CD8-positive, alpha-beta memory T cell (primary cell): ENCODE results near the gene CDH26. TPM values are rescaled to one million over a fixed set of nuclear protein-coding genes. Genes with fewer than 3 reads are reported as not detected.
A peak's percentile ranks its signal among the peaks of the same experiment; 100 is the strongest.

ENCODE experiments used
- CTCF ChIA-PET: fragments of 350-600 bp; sonication (Branson Sonifier 250); formaldehyde crosslinking; loops from one replicate; lab custom pipeline; 2021; ENCODE audit warnings: antibody characterized with exemption; lab: Charles Lee
- POLR2A ChIA-PET: fragments of 350-600 bp; sonication (Branson Sonifier 250); formaldehyde crosslinking; loops from one replicate; lab custom pipeline; 2021; ENCODE audit warnings: antibody characterized with exemption; lab: Charles Lee
- DNase-seq, 5 donors: peaks; one replicate each; pipeline versions ENCODE4 v3.0.0 to v3.0.0-alpha.2; 2020 to 2022; ENCODE audit warnings: mixed read lengths in 1 of 5
- H3K27ac ChIP-seq: one replicate; pipeline ENCODE4 v1.7.0; 2013; ENCODE audit warnings: low read depth, mild to moderate bottlenecking, low read length, moderate library complexity
- H3K27me3 ChIP-seq: 2 replicates; pipeline ENCODE4 v1.7.0; 2013; ENCODE audit warnings: low read length, mild to moderate bottlenecking; ENCODE audit not compliant: insufficient read depth, poor library complexity, severe bottlenecking
- H3K36me3 ChIP-seq: 2 replicates; pipeline ENCODE4 v1.7.0; 2013; ENCODE audit warnings: mild to moderate bottlenecking, low read length, moderate library complexity; ENCODE audit not compliant: insufficient read depth
- H3K4me1 ChIP-seq: 2 replicates; pipeline ENCODE4 v1.7.0; 2013; ENCODE audit warnings: mild to moderate bottlenecking, low read length, moderate library complexity; ENCODE audit not compliant: insufficient read depth
- H3K4me3 ChIP-seq: 2 replicates; pipeline ENCODE4 v1.7.0; 2013; ENCODE audit warnings: mild to moderate bottlenecking, low read length
- H3K9me3 ChIP-seq: 2 replicates; pipeline ENCODE4 v1.7.0; 2013; ENCODE audit warnings: mild to moderate bottlenecking, low read length
- H3K27ac Mint-ChIP-seq, 8 donors: one replicate each; pipeline ENCODE4 v1.8.0; 2020 to 2021; ENCODE audit warnings: mixed read lengths in 8 of 8, mild to moderate bottlenecking in 6 of 8, inconsistent platforms in 3 of 8, moderate library complexity in 3 of 8
- H3K27me3 Mint-ChIP-seq, 2 donors: one replicate each; pipeline ENCODE4 v1.8.0; 2020 to 2021; ENCODE audit warnings: mixed read lengths in 2 of 2, mild to moderate bottlenecking in 1 of 2, moderate library complexity in 1 of 2
- H3K36me3 Mint-ChIP-seq, 3 donors: one replicate each; pipeline ENCODE4 v1.8.0; 2020 to 2021; ENCODE audit warnings: mixed read lengths in 3 of 3, inconsistent platforms in 1 of 3, mild to moderate bottlenecking in 1 of 3
- H3K4me1 Mint-ChIP-seq, 3 donors: one replicate each; pipeline ENCODE4 v1.8.0; 2020 to 2021; ENCODE audit warnings: mixed read lengths in 3 of 3, inconsistent platforms in 1 of 3, mild to moderate bottlenecking in 1 of 3
- H3K4me3 Mint-ChIP-seq, 7 donors: one replicate each; pipeline ENCODE4 v1.8.0; 2020 to 2021; ENCODE audit warnings: mixed read lengths in 7 of 7, mild to moderate bottlenecking in 6 of 7, moderate library complexity in 4 of 7, inconsistent platforms in 2 of 7
- H3K9me3 Mint-ChIP-seq, 5 donors: one replicate each; pipeline ENCODE4 v1.8.0; 2020 to 2022; ENCODE audit warnings: mixed read lengths in 5 of 5, mild to moderate bottlenecking in 3 of 5, moderate library complexity in 2 of 5, inconsistent platforms in 1 of 5
- polyA plus RNA-seq: library from polyadenylated mRNA; unstranded; fragments of 300-500 nt; fragmentation: Illumina TruSeq; gene quantifications from one replicate; pipeline ENCODE4 v1.2.3, GENCODE V29; 2021
- total RNA-seq, 2 experiments: library from RNA; stranded (reverse); gene quantifications; one replicate each; pipeline ENCODE4 v1.2.3, GENCODE V29; 2021

The CDH26 gene
- total and polyA plus RNA-seq, 3 experiments from 2014 or later: 0.63 to 0.91 TPM; not detected in 1

DNA sequence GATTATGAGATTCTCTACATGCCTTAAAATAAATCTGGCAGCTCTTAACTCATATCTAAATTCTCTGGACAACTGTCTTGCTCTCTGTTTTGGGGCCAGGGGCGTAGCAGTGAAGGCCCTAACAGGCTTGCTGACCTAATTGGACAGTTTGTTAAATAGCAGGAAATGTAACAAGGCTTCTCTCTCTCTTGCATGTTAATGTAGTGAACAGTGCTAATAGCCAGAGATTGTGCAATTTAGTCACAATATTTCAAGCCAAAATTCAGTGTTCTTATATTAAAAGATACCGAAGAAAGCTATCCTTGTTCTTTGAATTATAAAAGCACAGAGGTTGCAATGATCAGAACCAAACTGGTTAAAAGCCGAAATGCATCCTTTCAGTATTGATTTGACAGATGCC, 21.1 kb upstream of the CDH26 start:
- DNase-seq: no peak
- Histone ChIP-seq H3K27ac (no peak overlapping the region), H3K4me1 (peaks cover 35% of the 10 kb centered on the region), H3K36me3 (no peaks in the 10 kb centered on the region), H3K27me3 (no peaks in the 10 kb centered on the region), H3K4me3 (no peak overlapping the region), H3K9me3 (no peaks in the 10 kb centered on the region)
- Mint-ChIP-seq H3K27ac (peak overlapping the region in 6 of 8 donors; percentile 4 to 75 (median 64)), H3K9me3 (no peaks in the 10 kb centered on the region), H3K4me3 (peak overlapping the region in 3 of 7 donors; percentile 21 to 68 (median 60)), H3K4me1 (peaks cover 52 to 65% (median 54%) of the 10 kb centered on the region in 3 donors), H3K36me3 (peaks cover 0 to 17% (median under 1%) of the 10 kb centered on the region in 3 donors), H3K27me3 (no peaks in the 10 kb centered on the region)
- ChIA-PET POLR2A (no interaction called here), CTCF (interaction anchor here (1.6 to 4.8 kb wide), 2 partner anchors 9 to 11 kb away, joined by 4 to 49 read pairs; no protein-coding TSS in a partner anchor)

- H3K9me3 Mint-ChIP-seq: no peaks in the 10 kb centered on the region
- Histone ChIP-seq H3K36me3 (peaks cover 7% of the 10 kb centered on the region), H3K9me3 (no peaks in the 10 kb centered on the region), H3K4me1 (peaks cover 35% of the 10 kb centered on the region), H3K27ac (no peak overlapping the region), H3K27me3 (no peaks in the 10 kb centered on the region), H3K4me3 (no peak overlapping the region)
- H3K4me3 Mint-ChIP-seq: peak overlapping the region; percentile 77 to 92 (median 87)
- POLR2A ChIA-PET: no interaction called here
- peaks cover 55 to 68% (median 57%) of the 10 kb centered on the region in 3 donors for H3K4me1 Mint-ChIP-seq
- CTCF ChIA-PET: interaction anchor here (1.3 to 3.8 kb wide), 2 partner anchors 11 to 14 kb away, joined by 3 to 29 read pairs; no protein-coding TSS in a partner anchor
- H3K36me3 Mint-ChIP-seq: peaks cover 0 to 26% (median 5%) of the 10 kb centered on the region in 3 donors
- H3K27me3 Mint-ChIP-seq: no peaks in the 10 kb centered on the region
- no peak for DNase-seq
- H3K27ac Mint-ChIP-seq: peak overlapping the region; percentile 20 to 88 (median 78)
These were observed 20.0 kb upstream of the CDH26 start for GRCh38 chr20:59938221-59938620.

DNA sequence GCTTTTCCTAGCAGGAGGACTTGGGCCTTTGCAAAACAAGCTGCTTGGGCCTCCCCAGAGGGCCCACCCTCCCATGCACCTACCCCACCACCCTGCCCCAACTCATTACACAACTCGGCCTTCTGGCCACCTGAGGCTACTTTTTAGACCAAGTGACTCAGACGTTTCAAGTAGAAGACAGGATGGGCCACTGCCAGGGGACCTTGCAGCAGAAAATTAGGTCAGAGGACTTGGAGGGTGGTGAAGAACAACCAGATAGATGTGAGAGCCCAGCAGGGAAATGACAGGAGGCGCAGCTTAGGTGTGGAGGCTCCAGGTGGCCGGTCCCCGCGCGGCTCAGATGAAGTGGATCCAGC, 19.5 kb upstream of the CDH26 start:
- Histone ChIP-seq H3K27me3 (no peaks in the 10 kb centered on the region), H3K36me3 (peaks cover 11% of the 10 kb centered on the region), H3K4me3 (no peak overlapping the region), H3K27ac (no peak overlapping the region), H3K4me1 (peaks cover 35% of the 10 kb centered on the region), H3K9me3 (no peaks in the 10 kb centered on the region)
- DNase-seq: no peak
- peaks cover 0 to 29% (median 5%) of the 10 kb centered on the region in 3 donors for H3K36me3 Mint-ChIP-seq
- peak overlapping the region; percentile 26 to 88 (median 78) for H3K27ac Mint-ChIP-seq
- CTCF ChIA-PET: interaction anchor here (1.3 to 3.8 kb wide), 2 partner anchors 11 to 14 kb away, joined by 3 to 29 read pairs; no protein-coding TSS in a partner anchor
- no peaks in the 10 kb centered on the region for H3K9me3 Mint-ChIP-seq
- H3K4me1 Mint-ChIP-seq: peaks cover 55 to 68% (median 57%) of the 10 kb centered on the region in 3 donors
- H3K27me3 Mint-ChIP-seq: no peaks in the 10 kb centered on the region
- POLR2A ChIA-PET: no interaction called here
- H3K4me3 Mint-ChIP-seq: peak overlapping the region; percentile 77 to 92 (median 87)

GRCh38 chr20:59939052-59939878, 19.0 kb upstream of the CDH26 start:
- H3K27me3 Mint-ChIP-seq: no peaks in the 10 kb centered on the region
- Histone ChIP-seq H3K9me3 (no peaks in the 10 kb centered on the region), H3K27ac (peak overlapping the region; percentile 97), H3K27me3 (no peaks in the 10 kb centered on the region), H3K36me3 (peaks cover 17% of the 10 kb centered on the region), H3K4me1 (peaks cover 35% of the 10 kb centered on the region), H3K4me3 (peak overlapping the region; percentile 100)
- peaks cover 0 to 35% (median 7%) of the 10 kb centered on the region in 3 donors for H3K36me3 Mint-ChIP-seq
- H3K27ac Mint-ChIP-seq: peak overlapping the region in 6 of 8 donors; percentile 26 to 99 (median 84)
- peak in 3 of 5 donors; percentile 5 to 49 (median 12) for DNase-seq
- ChIA-PET CTCF (interaction anchor here (1.3 to 3.8 kb wide), 4 partner anchors 8 to 198 kb away, joined by 3 to 29 read pairs (median 4); no protein-coding TSS in a partner anchor), POLR2A (interaction anchor here (0.9 kb wide), 1 partner anchor 13 kb away, joined by 3 read pairs; no protein-coding TSS in a partner anchor)
- peak overlapping the region; percentile 87 to 99 (median 96) for H3K4me3 Mint-ChIP-seq
- no peaks in the 10 kb centered on the region for H3K9me3 Mint-ChIP-seq
- H3K4me1 Mint-ChIP-seq: peaks cover 55 to 69% (median 57%) of the 10 kb centered on the region in 3 donors

- H3K27ac ChIP-seq: peak overlapping the region; percentile 97
- H3K27me3 ChIP-seq: no peaks in the 10 kb centered on the region
- Mint-ChIP-seq H3K9me3 (no peaks in the 10 kb centered on the region), H3K36me3 (peaks cover 0 to 41% (median 12%) of the 10 kb centered on the region in 3 donors), H3K4me1 (peaks cover 57 to 70% (median 59%) of the 10 kb centered on the region in 3 donors), H3K27ac (peak overlapping the region; percentile 68 to 99 (median 90)), H3K4me3 (peak overlapping the region; percentile 91 to 99 (median 98)), H3K27me3 (no peaks in the 10 kb centered on the region)
- H3K4me1 ChIP-seq: peaks cover 35% of the 10 kb centered on the region
- peak overlapping the region; percentile 100 for H3K4me3 ChIP-seq
- H3K36me3 ChIP-seq: peaks cover 17% of the 10 kb centered on the region
- no peak for DNase-seq
- ChIA-PET POLR2A (interaction anchor here (0.6 to 1.3 kb wide), 6 partner anchors 8 to 1291 kb away, joined by 3 to 4 read pairs (median 3); no protein-coding TSS in a partner anchor), CTCF (interaction anchor here (0.8 to 3.8 kb wide), 6 partner anchors 8 to 198 kb away, joined by 3 to 29 read pairs (median 3); partner anchors contain the start of gene CDH26)
- no peaks in the 10 kb centered on the region for H3K9me3 ChIP-seq
These were observed 18.4 kb upstream of the CDH26 start for GRCh38 chr20:59939879-59940128.

GRCh38 chr20:59940129-59940955, 17.9 kb upstream of the CDH26 start, which contains the start of the genes FAM217B and PPP1R3D:
Gene FAM217B, plus strand, starts transcription at chr20:59940389. Its CDS starts 3,555 bp downstream, at chr20:59943944.
Gene PPP1R3D, minus strand, starts transcription at chr20:59940305. Its CDS starts 374 bp downstream, at chr20:59939931.
- DNase-seq: peak; percentile 83 to 91 (median 86)
- Mint-ChIP-seq H3K9me3 (no peaks in the 10 kb centered on the region), H3K27ac (peak within 1 kb of the TSS; percentile 96 to 99 (median 98)), H3K36me3 (peaks cover 0 to 46% (median 13%) of the 10 kb centered on the region in 3 donors), H3K4me3 (peak within 1 kb of the TSS; percentile 91 to 99 (median 98)), H3K4me1 (peaks cover 56 to 68% (median 57%) of the 10 kb centered on the region in 3 donors), H3K27me3 (no peaks in the 10 kb centered on the region)
- Histone ChIP-seq H3K27ac (peak within 1 kb of the TSS; percentile 97), H3K4me3 (peak within 1 kb of the TSS; percentile 100), H3K4me1 (peaks cover 35% of the 10 kb centered on the region), H3K27me3 (no peaks in the 10 kb centered on the region), H3K36me3 (peaks cover 17% of the 10 kb centered on the region), H3K9me3 (no peaks in the 10 kb centered on the region)
- POLR2A ChIA-PET: interaction anchor here (0.6 to 1.3 kb wide), 6 partner anchors 9 to 1291 kb away, joined by 3 to 4 read pairs (median 3); no protein-coding TSS in a partner anchor
- CTCF ChIA-PET: interaction anchor here (0.8 to 3.8 kb wide), 6 partner anchors 9 to 197 kb away, joined by 3 to 29 read pairs (median 3); partner anchors contain the start of gene CDH26

DNA sequence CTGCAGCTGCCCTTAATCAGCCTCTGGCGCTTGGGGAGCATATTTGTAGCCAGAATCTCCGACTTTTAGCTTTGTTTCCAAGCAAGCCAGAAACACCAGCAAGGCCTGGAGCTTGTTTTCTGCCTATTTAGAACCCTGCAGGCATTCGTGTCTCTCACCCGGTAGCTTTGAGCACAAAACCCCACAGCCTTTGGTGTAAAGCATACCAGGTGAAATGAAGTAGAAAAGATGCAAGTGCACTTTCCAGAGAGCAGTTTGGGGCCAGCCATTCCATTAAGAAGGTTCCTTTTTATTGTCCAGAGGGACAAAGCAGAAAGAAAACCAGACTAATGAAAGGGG, 17.3 kb upstream of the CDH26 start:
- CTCF ChIA-PET: interaction anchor here (1.4 to 3.8 kb wide), 2 partner anchors 9 to 10 kb away, joined by 4 to 29 read pairs; no protein-coding TSS in a partner anchor
- Histone ChIP-seq H3K36me3 (peaks cover 17% of the 10 kb centered on the region), H3K4me1 (peaks cover 35% of the 10 kb centered on the region), H3K9me3 (no peaks in the 10 kb centered on the region), H3K27me3 (no peaks in the 10 kb centered on the region), H3K4me3 (peak overlapping the region; percentile 100), H3K27ac (peak overlapping the region; percentile 97)
- Mint-ChIP-seq H3K4me3 (peak overlapping the region; percentile 91 to 99 (median 98)), H3K27ac (peak overlapping the region; percentile 96 to 99 (median 98)), H3K27me3 (no peaks in the 10 kb centered on the region), H3K9me3 (no peaks in the 10 kb centered on the region), H3K36me3 (peaks cover 0 to 52% (median 13%) of the 10 kb centered on the region in 3 donors), H3K4me1 (peaks cover 53 to 69% (median 60%) of the 10 kb centered on the region in 3 donors)
- no peak for DNase-seq
- POLR2A ChIA-PET: interaction anchor here (1.2 to 1.3 kb wide), 2 partner anchors 9 to 13 kb away, joined by 3 to 4 read pairs; no protein-coding TSS in a partner anchor
